HepG2 (cell line): ENCODE results near the gene POC1B. TPM values are rescaled to one million over a fixed set of nuclear protein-coding genes. Genes with fewer than 3 reads are reported as not detected.

ENCODE experiments used
- ADNP ChIP-seq: sonication (generic); formaldehyde crosslinking; IDR thresholded peaks from 2 replicates; pipeline ENCODE4 v1.4.0; 2020; ENCODE audit warnings: missing genetic modification reagents
- ARID4A ChIP-seq: sonication (generic); formaldehyde crosslinking; IDR thresholded peaks from 2 replicates; pipeline ENCODE4 v1.5.0; 2020; ENCODE audit warnings: mild to moderate bottlenecking, missing genetic modification reagents, borderline replicate concordance
- ATF2 ChIP-seq: sonication (generic); formaldehyde crosslinking; IDR thresholded peaks from 2 replicates; pipeline ENCODE4 v1.4.0; 2020; ENCODE audit warnings: missing genetic modification reagents
- HOXA5 ChIP-seq: sonication (generic); formaldehyde crosslinking; IDR thresholded peaks from 2 replicates; pipeline ENCODE4 v1.4.0; 2020; ENCODE audit warnings: missing genetic modification reagents
- ISL2 ChIP-seq: sonication (generic); formaldehyde crosslinking; IDR thresholded peaks from 2 replicates; pipeline ENCODE4 v1.5.0; 2020; ENCODE audit warnings: missing genetic modification reagents
- KAT8 ChIP-seq: IDR thresholded peaks from 2 replicates; pipeline ENCODE4 v1.6.1; 2016; ENCODE audit warnings: missing genetic modification reagents, missing compliant biosample characterization
- KLF12 ChIP-seq: sonication (generic); formaldehyde crosslinking; IDR thresholded peaks from 2 replicates; pipeline ENCODE4 v1.4.0; 2020; ENCODE audit warnings: missing genetic modification reagents, borderline replicate concordance
- PAF1 ChIP-seq: IDR thresholded peaks from 2 replicates; pipeline ENCODE4 v1.6.1; 2016; ENCODE audit warnings: missing genetic modification reagents, missing compliant biosample characterization
- RERE ChIP-seq: IDR thresholded peaks from 2 replicates; pipeline ENCODE4 v1.6.1; 2016; ENCODE audit warnings: low read depth, missing genetic modification reagents, missing compliant biosample characterization
- SOX13 ChIP-seq, 3 experiments: fragments of 450-650 bp in 1 of 3; sonication (generic) in 1 of 3; formaldehyde crosslinking in 1 of 3; IDR thresholded peaks in 2 of 3; conservative IDR thresholded peaks in 1 of 3; 2 replicates each; pipeline versions ENCODE4 v1.5.0 to v1.6.1; 2016 to 2020; ENCODE audit warnings: antibody characterized with exemption in 1 of 3, mild to moderate bottlenecking in 1 of 3, missing compliant biosample characterization in 1 of 3, missing genetic modification reagents in 1 of 3, moderate library complexity in 1 of 3
- STAG1 ChIP-seq: sonication (generic); formaldehyde crosslinking; IDR thresholded peaks from 2 replicates; pipeline ENCODE4 v1.4.0; 2020; ENCODE audit warnings: missing genetic modification reagents
- ZFP36L2 ChIP-seq: sonication (generic); formaldehyde crosslinking; IDR thresholded peaks from 2 replicates; pipeline ENCODE4 v1.4.0; 2020; ENCODE audit warnings: missing genetic modification reagents
- ZGPAT ChIP-seq: IDR thresholded peaks from 2 replicates; pipeline ENCODE4 v1.6.1; 2016; ENCODE audit warnings: mild to moderate bottlenecking
- ZKSCAN8 ChIP-seq: IDR thresholded peaks from 2 replicates; pipeline ENCODE4 v1.6.1; 2016; ENCODE audit warnings: borderline replicate concordance, missing genetic modification reagents, missing compliant biosample characterization
- ZNF501 ChIP-seq: sonication (generic); formaldehyde crosslinking; IDR thresholded peaks from 2 replicates; pipeline ENCODE4 v1.5.1; 2020; ENCODE audit warnings: mild to moderate bottlenecking, moderate library complexity, missing genetic modification reagents
- polyA plus RNA-seq, 8 experiments: library from polyadenylated mRNA; depleted of rRNA in 3 of 8; stranded (reverse) in 7 of 8; unstranded in 1 of 8; fragments of >200 nt; fragmentation: Illumina TruSeq in 4 of 8; extraction: Trizol in 4 of 8; gene quantifications; 2 replicates each; pipeline versions ENCODE4 v1.2.1 to v1.2.3, GENCODE V29; 2011 to 2016; ENCODE audit warnings: low read depth in 4 of 8, missing spikeins in 1 of 8, mixed read lengths in 1 of 8; ENCODE audit not compliant: insufficient read depth in 1 of 8
- total RNA-seq, 5 experiments: library from RNA; depleted of rRNA; stranded (reverse); fragments of >200 nt; fragmentation: Illumina TruSeq; extraction: Trizol; gene quantifications; 2 replicates each; pipeline ENCODE4 v1.2.3, GENCODE V29; 2016; ENCODE audit warnings: low read depth in 1 of 5

Gene POC1B
- total and polyA plus RNA-seq, 2 of the 13 experiments (the other 11 are each of a cell fraction or from before 2014, with no cell fraction given): 9.3 to 11.0 TPM

GRCh38 chr12:89390802-89391673, 134.8 kb downstream of the POC1B start (continued):
- peak; percentile 68 for TF ChIP-seq ATF2 (CRISPR knock-in tag)
- peak; percentile 86 for TF ChIP-seq HOXA5 (CRISPR knock-in tag)
- TF ChIP-seq KLF12 (CRISPR knock-in tag): 0 out of 2 replicates have a peak, but pooled peaks have one; percentile 61
- 0 out of 2 replicates have a peak, but pooled peaks have one; percentile 41 for TF ChIP-seq ZNF501 (CRISPR knock-in tag)
- peak; percentile 22; the same call in 1 of the 2 replicates for TF ChIP-seq STAG1
- TF ChIP-seq ISL2 (CRISPR knock-in tag): peak; percentile 93
- TF ChIP-seq ARID4A (CRISPR knock-in tag): peak; percentile 55; the same call in 1 of the 2 replicates
- peak; percentile 73 for TF ChIP-seq RERE (CRISPR knock-in tag)
- peak; percentile 91 for TF ChIP-seq ZGPAT (CRISPR knock-in tag)
- peak; percentile 78; the same call in 1 of the 2 replicates for TF ChIP-seq KAT8 (CRISPR knock-in tag)
- no peak for TF ChIP-seq SOX13 (IDR thresholded peaks at IDR 0.05)
- TF ChIP-seq SOX13 (CRISPR knock-in tag; conservative IDR thresholded peaks at IDR 0.05 in 1 of 2, IDR thresholded peaks at IDR 0.05 in 1 of 2): peak in 1 of 2 experiments; percentile 93; a peak in 2 of 4 replicates
- TF ChIP-seq ZFP36L2 (CRISPR knock-in tag): no peak
- no peak for TF ChIP-seq ADNP
- TF ChIP-seq ZKSCAN8 (CRISPR knock-in tag): peak; percentile 93
- TF ChIP-seq PAF1 (CRISPR knock-in tag): no peak
